ENCODE results near the gene EPHB2. TPM values are rescaled to one million over a fixed set of nuclear protein-coding genes. Genes with fewer than 3 reads are reported as not detected.

EPHB2 gene
- total and polyA plus RNA-seq, 2 of the 4 experiments (the other 2 are of a cell fraction): 52.3 to 58.8 TPM

GRCh38 chr1:22874785-22875184 is 164.1 kb downstream of the EPHB2 start:
- 77% methylated on average over 5 of the region's 8 CpGs; no CpG with 5 or more reads in 1 of the 2 experiments for WGBS, 2 experiments (ENCODE audit: extremely low coverage in 2 of 2, insufficient read length in 1 of 2)
- Histone ChIP-seq H4K5ac (ENCODE audit: low read depth, low read length) (no peak overlapping the region), H3K9me1 (ENCODE audit: insufficient read depth, low read length) (peaks cover 3% of the 10 kb centered on the region; the same call in 1 of the 2 replicates), H2AFZ (replicated peaks; ENCODE audit: low read length, poor library complexity) (no peak overlapping the region), H4K91ac (ENCODE audit: insufficient read depth, low read depth, low read length) (no peak overlapping the region), H4K20me1 (ENCODE audit: insufficient read depth, low read length) (peaks cover 14% of the 10 kb centered on the region), H3K9ac (ENCODE audit: low read depth, low read length) (no peak overlapping the region), H3K36me3 (ENCODE audit: control insufficient read depth, insufficient read depth, low read length) (peaks cover 7% of the 10 kb centered on the region), H3K4ac (ENCODE audit: low read depth, low read length) (no peak overlapping the region), H2BK20ac (ENCODE audit: low read depth, low read length) (no peak overlapping the region), H3K27ac (ENCODE audit: insufficient read depth, low read length) (no peak overlapping the region), H2BK120ac (ENCODE audit: low read depth, low read length) (no peak overlapping the region), H3K23ac (ENCODE audit: low read depth, low read length) (no peak overlapping the region), H3K4me1 (ENCODE audit: control insufficient read depth, insufficient read depth, low read length) (peaks cover 11% of the 10 kb centered on the region), H3K4me3 (ENCODE audit: insufficient read depth, low read depth, low read length) (no peak overlapping the region), H3K79me1 (ENCODE audit: low read depth in 1 of 2, low read length in 2 of 2) (peaks cover 0 to 16% of the 10 kb centered on the region in 2 experiments; a peak in 1 of 4 replicates), H3K56ac (ENCODE audit: extremely low read depth, insufficient read depth, low read length) (no peak overlapping the region), H3K18ac (ENCODE audit: low read depth, low read length) (no peak overlapping the region), H3K27me3 (ENCODE audit: control insufficient read depth, insufficient read depth, low read length) (no peaks in the 10 kb centered on the region), H3K4me2 (ENCODE audit: low read depth, low read length) (no peak overlapping the region), H3K14ac (replicated peaks; ENCODE audit: low read depth, low read length) (no peak overlapping the region), H4K8ac (ENCODE audit: low read depth in 2 of 2, low read length in 2 of 2) (no peak overlapping the region), H3K9me3 (ENCODE audit: control insufficient read depth, insufficient read depth, low read length) (no peaks in the 10 kb centered on the region), H2BK5ac (ENCODE audit: low read depth, low read length, poor library complexity, severe bottlenecking) (no peak overlapping the region), H2BK15ac (ENCODE audit: low read depth, low read length) (no peak overlapping the region), H2AK9ac (replicated peaks; ENCODE audit: low read depth, low read length, poor library complexity) (no peak overlapping the region), H2AK5ac (ENCODE audit: low read depth, low read length) (no peak overlapping the region)
- CTCF ChIA-PET: no interaction called here
- BruUV-seq (replicated peaks): no TSS peak
- intact Hi-C loops (cut with micrococcal nuclease): no loop called here
- DNase-seq: no peak
- TF ChIP-seq POLR2A (IDR thresholded peaks at IDR 0.05; ENCODE audit: low read depth, low read length) (no peak), RCOR1 (IDR thresholded peaks at IDR 0.05; ENCODE audit: insufficient replicate concordance, low read length) (no peak), CTCF (conservative IDR thresholded peaks at IDR 0.05; ENCODE audit: low read depth, low read length) (no peak), MXI1 (IDR thresholded peaks at IDR 0.05; ENCODE audit: borderline replicate concordance, low read depth, low read length) (no peak), CEBPB (IDR thresholded peaks at IDR 0.05; ENCODE audit: low read depth, low read length) (no peak), RFX5 (IDR thresholded peaks at IDR 0.05; ENCODE audit: low read depth, low read length) (no peak), NFE2L2 (IDR thresholded peaks at IDR 0.05; ENCODE audit: low read depth, low read length) (no peak), RAD21 (IDR thresholded peaks at IDR 0.05; ENCODE audit: low read length) (no peak), MAFK (IDR thresholded peaks at IDR 0.05; ENCODE audit: low read depth, low read length) (no peak)
- no peak for ATAC-seq (ENCODE audit: low read depth)
- POLR2A ChIA-PET (ENCODE audit: unreplicated experiment): no interaction called here
- dilution Hi-C loops (cut with HindIII; ENCODE audit: low sequenced_read_pairs, unreplicated experiment): no loop called here
- in situ Hi-C loops (cut with MboI; ENCODE audit: low sequenced_read_pairs): no loop called here

Measured in IMR-90 (cell line).